GM18526 (cell line): Measurements from ENCODE around the gene SACM1L.

ENCODE experiments used
- POLR2A ChIP-seq: IDR thresholded peaks from 3 replicates; pipeline ENCODE4 v1.6.1; 2011; ENCODE audit not compliant: insufficient read length; ENCODE audit errors: extremely low read depth

SACM1L gene

GRCh38 chr3:45778761-45779201 lies 89.6 kb downstream of the SACM1L start:
- TF ChIP-seq POLR2A = no peak

- TF ChIP-seq POLR2A = no peak
These were observed 90.8 kb downstream of the SACM1L start for GRCh38 chr3:45779746-45780735.

- TF ChIP-seq POLR2A = no peak
These were observed 92.1 kb downstream of the SACM1L start for GRCh38 chr3:45781271-45781670.

GRCh38 chr3:45781841-45782240 lies 92.6 kb downstream of the SACM1L start:
- TF ChIP-seq POLR2A = no peak

GRCh38 chr3:45782381-45782780 lies 93.2 kb downstream of the SACM1L start:
- TF ChIP-seq POLR2A = no peak

- no peak for TF ChIP-seq POLR2A
These were observed 94.5 kb downstream of the SACM1L start for GRCh38 chr3:45783667-45784066.

GRCh38 chr3:45785605-45786150 lies 96.5 kb downstream of the SACM1L start:
- TF ChIP-seq POLR2A = no peak

- TF ChIP-seq POLR2A = no peak
These were observed 97.8 kb downstream of the SACM1L start for GRCh38 chr3:45786801-45787495.

- TF ChIP-seq POLR2A = no peak
These were observed 98.4 kb downstream of the SACM1L start for GRCh38 chr3:45787551-45787950.

- TF ChIP-seq POLR2A = no peak
These were observed 100.1 kb downstream of the SACM1L start for GRCh38 chr3:45789235-45789812.

- no peak for TF ChIP-seq POLR2A
These were observed 101.4 kb downstream of the SACM1L start for GRCh38 chr3:45790596-45790995.

GRCh38 chr3:45792036-45792435 lies 102.8 kb downstream of the SACM1L start:
- TF ChIP-seq POLR2A = no peak

GRCh38 chr3:45792516-45793172 lies 103.4 kb downstream of the SACM1L start:
- TF ChIP-seq POLR2A = no peak

- TF ChIP-seq POLR2A = no peak
These were observed 104.4 kb downstream of the SACM1L start for GRCh38 chr3:45793482-45794176.
